ENCODE results near the gene MYCN.

Gene MYCN

DNA sequence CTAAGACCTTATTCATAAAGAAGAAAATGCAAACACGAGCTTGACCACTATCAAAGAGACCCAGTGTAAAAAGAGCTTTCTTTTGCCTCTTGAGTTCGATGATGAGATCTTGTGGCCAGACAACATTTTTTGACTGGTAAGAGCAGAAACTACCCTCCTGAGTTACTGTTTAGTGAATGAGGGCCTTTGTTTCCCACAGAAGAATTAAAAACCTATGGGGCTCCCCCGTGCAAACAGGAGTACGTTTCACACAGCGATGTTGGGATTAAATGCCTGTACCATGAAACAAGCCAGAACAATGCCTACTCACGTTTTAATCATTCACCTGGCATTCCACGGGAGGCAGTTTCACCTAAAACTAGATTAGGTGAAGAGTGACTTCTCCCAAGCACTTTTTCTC, 36.0 kb downstream of the MYCN start:
- no peak for DNase-seq (ENCODE audit: low read depth)

- no peak for DNase-seq (ENCODE audit: low read depth)
Observed at GRCh38 chr2:15979051-15979758, 38.9 kb downstream of the MYCN start.

DNA sequence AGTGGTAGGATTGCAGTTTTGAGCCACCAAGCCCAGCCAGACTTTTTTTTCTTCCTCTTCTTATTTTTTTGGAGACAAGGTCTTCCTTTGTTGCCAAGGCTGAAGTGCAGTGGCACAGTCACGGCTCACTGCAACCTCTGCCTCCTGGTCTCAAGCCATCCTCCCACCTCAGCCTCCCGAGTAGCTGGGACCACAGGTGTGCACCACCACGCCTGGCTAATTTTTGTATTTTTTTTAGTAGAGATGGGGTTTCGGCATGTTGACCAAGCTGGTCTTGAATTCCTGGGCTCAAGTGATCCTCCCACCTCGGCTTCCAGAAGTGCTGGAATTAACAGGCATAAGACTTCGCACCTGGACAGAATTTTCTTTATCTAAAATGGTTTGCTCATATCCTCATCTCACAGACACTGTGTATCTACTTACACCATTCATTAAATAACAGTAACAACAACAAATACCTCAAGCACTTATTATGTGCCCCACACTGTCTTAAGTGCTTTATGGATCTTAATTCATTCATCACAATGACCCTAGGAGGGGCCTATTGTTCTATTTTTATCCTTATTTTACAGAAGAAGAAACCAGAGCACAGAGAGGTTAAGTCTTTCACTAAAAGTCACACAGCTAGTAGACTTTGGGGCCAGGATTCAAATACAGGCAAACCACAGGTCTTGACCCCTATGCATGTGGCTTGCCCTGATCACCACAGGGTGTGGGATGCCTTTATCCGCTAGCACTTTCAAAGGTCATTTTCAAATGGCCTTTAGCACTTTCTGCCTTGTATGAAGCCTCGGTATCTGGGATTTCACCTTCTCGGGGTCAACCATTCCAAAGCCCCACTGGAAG, 39.6 kb downstream of the MYCN start:
- DNase-seq (ENCODE audit: low read depth): no peak

DNA sequence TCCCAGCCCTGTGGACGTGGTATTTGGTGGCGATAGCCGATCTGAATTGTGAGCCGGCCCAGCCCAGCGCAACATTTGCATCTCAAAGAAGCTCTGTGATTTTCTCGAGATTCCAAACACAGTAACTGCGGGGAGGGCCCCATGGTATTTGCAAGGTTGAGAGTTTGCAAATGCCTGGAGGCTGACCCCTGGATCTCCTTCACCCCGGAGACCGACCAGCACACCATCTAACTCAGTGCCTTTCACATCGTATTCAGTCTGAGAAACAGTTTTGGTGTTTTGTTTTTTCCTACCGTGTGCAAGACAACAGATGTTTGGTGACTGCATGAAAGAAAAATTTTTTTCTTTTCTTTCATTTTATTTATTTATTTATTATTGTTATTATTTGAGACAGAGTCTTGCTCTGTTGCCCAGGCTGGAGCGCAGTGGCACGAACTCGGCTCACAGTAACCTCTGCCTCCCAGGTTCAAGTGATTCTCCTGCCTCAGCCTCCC, 40.3 kb downstream of the MYCN start:
- DNase-seq (ENCODE audit: low read depth): no peak

GRCh38 chr2:15981646-15982045, 41.3 kb downstream of the MYCN start:
- no peak for DNase-seq (ENCODE audit: low read depth)

DNA sequence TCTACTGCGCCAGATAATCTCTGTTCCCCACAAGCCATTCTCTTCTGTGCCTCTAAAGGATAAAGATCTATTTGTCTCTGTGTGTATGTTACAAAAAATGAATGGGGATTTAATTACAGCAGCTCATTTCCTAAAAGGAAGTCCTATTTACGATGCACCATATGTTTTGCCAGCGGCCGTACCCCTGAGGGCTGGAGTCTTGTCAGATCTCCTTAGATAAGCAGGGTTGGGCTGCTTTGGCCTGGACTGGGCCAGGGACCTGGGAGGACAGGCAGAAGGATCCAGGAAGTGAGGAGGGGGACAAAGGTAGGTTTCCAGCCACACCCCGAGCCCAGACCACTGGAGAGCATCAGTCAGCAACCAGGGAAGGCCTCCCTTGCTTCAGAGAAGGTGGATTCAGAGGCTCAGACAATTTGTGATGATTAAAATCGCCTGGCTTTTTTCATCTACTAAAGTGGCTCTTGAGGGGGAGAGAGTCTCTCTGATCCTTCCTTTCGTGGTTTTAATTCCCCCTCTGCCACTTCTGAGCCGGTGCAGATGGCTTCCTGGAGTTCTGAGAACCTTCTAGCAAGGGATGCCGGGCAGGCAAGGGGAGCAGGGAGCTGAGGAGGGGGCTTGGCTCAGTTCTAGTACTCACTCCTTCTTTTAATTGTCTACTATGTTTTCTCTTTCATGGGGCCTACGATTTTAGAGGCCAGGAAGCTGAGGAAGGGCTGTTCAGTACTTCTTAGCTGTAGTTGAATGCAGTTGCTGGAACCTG, 42.1 kb downstream of the MYCN start:
- no peak for DNase-seq (ENCODE audit: low read depth)

- DNase-seq (ENCODE audit: low read depth): no peak
Observed at GRCh38 chr2:15983496-15983895, 43.1 kb downstream of the MYCN start.

DNA sequence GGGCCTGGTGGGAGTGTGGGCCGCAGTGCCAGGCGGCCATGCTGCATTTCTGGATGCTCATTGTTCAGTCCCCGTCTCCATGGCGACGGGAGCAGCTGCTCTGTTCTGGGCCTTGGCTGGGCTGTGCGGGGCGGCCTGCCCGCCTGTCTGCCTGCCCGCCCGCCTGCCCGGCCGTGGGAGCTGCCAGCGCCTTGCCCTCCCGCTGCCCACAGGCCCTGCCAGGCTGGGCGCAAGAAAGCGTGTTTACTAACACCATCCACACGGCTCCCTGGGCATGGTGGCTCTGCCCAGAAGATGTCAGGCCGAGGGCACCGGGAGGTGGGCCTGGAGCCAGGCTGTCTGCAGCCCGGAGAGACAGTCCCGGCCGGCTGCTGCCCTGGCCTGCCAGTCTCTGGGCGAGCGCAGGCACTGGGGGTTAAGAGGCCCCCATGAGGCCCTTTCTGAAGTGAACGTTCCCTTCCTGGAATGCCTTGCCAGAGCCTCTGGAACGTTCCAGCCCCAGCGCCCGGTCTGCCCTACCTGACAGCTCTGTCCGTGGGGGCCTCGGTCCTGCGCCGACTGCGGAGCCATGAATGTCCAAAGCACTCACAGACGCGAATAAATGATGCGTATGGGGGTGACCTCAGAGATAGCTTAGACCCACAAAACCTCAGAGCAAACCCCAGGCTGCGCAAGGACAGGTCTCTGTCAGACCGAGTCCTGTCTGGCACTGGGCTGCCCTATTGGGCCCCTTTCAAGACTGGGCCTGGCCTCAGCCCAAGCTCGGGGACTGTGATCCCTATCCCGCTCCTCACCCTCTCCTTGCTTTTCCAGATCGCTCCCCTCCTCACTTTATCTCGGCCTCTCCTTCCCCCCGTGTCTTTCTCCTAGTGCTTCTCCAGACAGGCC, 44.3 kb downstream of the MYCN start:
- DNase-seq (ENCODE audit: low read depth): no peak

- DNase-seq (ENCODE audit: low read depth): no peak
Observed at GRCh38 chr2:15985531-15985930, 45.2 kb downstream of the MYCN start.

- no peak for DNase-seq (ENCODE audit: low read depth)
Observed at GRCh38 chr2:15986068-15986560, 45.8 kb downstream of the MYCN start.

DNA sequence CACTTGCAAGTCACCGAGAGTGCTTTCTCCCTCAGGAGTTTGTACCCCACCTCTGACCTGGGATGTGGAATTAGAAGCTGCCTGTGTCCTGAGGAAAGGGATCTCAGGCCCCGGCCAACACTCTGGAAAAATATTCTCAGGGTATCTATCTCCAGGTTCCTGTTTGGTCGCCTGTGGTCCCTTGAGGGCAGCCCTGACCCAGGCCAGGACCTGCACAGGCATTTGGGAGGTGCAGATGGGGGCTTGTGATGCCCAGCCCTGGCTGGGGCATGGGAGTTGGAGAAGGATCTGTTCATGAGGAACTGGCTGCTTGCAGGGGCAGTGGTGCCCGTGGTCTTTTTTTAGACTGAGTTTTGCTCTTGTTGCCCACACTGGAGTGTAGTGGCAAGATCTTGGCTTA, 46.3 kb downstream of the MYCN start:
- no peak for DNase-seq (ENCODE audit: low read depth)

DNA sequence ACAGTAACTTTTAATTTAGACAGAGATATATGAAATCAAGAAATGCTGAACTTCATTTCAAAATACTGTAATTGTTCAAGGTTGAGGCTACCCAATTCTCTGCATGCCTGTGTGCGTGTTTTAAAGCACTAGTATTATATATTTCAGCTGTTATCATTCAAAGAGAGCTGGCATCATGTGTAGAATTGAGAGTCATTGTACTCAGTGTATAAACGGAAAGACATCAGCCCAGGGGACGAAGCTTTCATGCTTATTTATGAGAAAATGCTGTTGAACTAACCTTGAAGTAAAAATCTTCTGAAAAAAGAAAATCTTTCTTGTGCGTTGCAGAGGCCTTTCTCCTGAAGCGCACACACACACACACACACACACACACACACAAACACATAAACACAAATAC, 48.4 kb downstream of the MYCN start:
- DNase-seq (ENCODE audit: low read depth): no peak

- no peak for DNase-seq (ENCODE audit: low read depth)
Observed at GRCh38 chr2:15989559-15989958, 49.2 kb downstream of the MYCN start.

GRCh38 chr2:15990151-15991101, 50.1 kb downstream of the MYCN start:
- no peak for DNase-seq (ENCODE audit: low read depth)

DNA sequence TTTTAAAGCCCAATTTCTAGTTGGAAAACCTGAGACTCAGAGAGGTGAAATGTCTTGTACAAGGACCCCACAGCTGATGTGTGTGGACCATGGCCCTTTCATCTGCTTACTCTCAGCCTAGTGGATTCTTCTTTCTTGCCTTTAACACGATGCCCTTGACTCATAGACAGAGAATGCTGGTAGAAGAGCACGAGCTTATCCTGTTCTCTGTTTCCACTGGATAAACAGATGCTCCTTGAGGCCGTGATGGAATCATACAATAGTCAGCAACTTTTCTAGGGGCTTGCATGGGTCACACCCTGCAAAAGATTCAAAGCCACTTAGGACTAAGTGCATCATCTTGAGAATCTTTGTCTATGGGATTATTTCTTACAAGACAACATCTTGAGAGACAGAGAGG, 50.9 kb downstream of the MYCN start:
- no peak for DNase-seq (ENCODE audit: low read depth)

DNA sequence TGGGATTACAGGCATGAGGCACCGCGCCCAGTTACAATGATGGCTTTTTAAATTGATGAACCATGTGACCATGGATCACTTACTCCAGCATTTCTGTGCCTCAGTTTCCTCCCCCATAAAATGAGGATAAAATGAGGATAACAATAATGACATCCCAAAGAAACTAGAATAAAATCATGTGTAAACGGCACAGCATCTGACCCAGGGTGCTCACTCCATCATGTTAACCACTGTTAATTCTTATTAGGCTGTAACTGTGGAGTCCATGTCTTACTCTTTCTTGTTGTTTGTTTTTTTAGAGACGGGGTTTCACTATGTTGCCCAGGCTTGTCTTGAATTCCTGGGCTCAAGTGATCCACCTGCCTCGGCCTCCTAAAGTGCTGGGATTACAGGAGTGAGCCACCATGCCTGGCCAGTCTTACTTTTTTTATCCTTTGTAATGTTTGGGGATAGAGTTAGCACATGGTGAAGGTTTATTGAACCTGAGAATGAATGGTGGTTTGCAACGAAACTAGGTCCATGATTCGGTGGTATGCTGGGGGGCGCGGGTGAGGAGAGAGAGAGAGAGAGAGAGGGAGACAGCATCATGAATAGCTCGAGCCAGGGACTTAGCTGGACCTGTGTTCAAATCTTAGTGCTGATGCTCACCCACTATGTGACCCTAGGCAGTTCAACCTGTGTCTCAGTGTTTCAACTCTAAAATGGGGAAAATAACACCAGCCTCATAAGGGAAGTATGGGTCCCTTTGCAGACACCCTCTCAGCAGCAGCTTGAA, 52.3 kb downstream of the MYCN start:
- DNase-seq (ENCODE audit: low read depth): no peak

- DNase-seq (ENCODE audit: low read depth): no peak
Observed at GRCh38 chr2:15993232-15993610, 52.9 kb downstream of the MYCN start.

DNA sequence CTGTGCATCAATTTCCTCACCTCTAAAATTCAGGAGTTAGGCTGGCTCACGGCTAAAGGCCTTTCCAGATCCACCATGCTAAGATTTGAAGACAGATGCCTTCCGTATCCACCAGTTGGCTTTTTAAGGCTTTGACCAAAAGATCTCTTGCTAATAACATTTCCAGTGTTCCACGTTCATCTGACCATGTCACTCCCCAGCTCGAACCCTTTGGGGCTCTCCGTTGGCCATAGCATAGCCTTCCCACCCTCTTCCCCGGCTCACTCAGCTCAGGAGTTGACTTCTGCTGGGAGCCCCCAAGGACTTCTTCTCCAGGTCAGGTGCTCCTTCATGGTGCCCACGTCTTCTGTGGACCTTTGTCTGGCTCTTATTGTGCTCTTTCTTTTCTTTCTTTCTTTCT, 53.3 kb downstream of the MYCN start:
- DNase-seq (ENCODE audit: low read depth): no peak

- DNase-seq (ENCODE audit: low read depth): no peak
Observed at GRCh38 chr2:15995603-15996002, 55.3 kb downstream of the MYCN start.

Data from fibroblast of the conjunctiva (primary cell).